ENCODE measurements around the gene HLA-A.
"Not testable (repeated sequence)": the region's sequence is repeated elsewhere in the genome, so short reads cannot be mapped to it uniquely, and the experiment has no call there.

- not testable (repeated sequence) for TF ChIP-seq CTCF (IDR thresholded peaks at IDR 0.05 in 2 of 3, conservative IDR thresholded peaks at IDR 0.05 in 1 of 3; ENCODE audit: borderline replicate concordance in 1 of 3, insufficient read depth in 1 of 3, low read depth in 2 of 3, low read length in 2 of 3); YY1 (IDR thresholded peaks at IDR 0.05; ENCODE audit: extremely low read depth, insufficient replicate concordance, low read depth, low read length)
These were observed 12.3 kb upstream of the HLA-A start for GRCh38 chr6:29930047-29930446.

All from HCT116 (cell line).